ENCODE data around the gene LHX2.

Gene LHX2

DNA sequence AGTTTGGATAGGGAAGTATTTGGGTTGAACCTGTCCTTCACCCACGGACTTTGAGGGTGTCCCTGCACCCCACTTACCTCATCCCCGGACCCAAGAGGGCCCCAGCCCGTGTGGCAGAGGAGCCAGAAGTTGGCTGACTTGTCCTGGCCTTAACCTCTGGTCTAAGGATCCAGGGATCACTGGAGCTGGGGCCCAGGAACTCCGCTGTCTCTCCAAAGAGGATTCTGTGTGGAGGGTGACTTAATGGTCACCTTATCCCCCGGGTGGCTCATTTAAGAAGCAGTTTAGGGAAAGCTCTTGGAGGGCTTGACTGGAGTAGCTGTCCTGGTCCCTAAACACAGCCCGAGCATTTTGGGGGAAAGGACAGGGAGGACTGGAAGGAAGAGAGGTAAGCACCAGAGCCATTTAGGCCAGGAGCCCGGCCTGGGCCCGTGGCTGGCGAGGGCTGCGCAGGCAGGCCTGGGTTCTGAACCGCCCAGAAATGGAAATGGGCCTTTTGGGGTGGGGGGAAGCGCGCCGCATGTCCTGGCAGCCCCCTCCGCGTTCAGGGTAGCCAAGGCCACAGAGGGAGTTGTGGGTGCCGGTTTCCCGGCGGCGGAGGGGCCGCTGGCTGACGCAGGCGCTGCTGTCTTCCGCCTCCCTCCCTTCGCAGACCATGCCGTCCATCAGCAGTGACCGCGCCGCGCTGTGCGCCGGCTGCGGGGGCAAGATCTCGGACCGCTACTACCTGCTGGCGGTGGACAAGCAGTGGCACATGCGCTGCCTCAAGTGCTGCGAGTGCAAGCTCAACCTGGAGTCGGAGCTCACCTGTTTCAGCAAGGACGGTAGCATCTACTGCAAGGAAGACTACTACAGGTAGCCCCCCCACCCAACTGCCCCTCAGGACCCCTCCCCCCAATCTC is 2.0 kb downstream of the LHX2 start:
- no peak for DNase-seq (ENCODE audit: low read depth, low spot score)

DNA sequence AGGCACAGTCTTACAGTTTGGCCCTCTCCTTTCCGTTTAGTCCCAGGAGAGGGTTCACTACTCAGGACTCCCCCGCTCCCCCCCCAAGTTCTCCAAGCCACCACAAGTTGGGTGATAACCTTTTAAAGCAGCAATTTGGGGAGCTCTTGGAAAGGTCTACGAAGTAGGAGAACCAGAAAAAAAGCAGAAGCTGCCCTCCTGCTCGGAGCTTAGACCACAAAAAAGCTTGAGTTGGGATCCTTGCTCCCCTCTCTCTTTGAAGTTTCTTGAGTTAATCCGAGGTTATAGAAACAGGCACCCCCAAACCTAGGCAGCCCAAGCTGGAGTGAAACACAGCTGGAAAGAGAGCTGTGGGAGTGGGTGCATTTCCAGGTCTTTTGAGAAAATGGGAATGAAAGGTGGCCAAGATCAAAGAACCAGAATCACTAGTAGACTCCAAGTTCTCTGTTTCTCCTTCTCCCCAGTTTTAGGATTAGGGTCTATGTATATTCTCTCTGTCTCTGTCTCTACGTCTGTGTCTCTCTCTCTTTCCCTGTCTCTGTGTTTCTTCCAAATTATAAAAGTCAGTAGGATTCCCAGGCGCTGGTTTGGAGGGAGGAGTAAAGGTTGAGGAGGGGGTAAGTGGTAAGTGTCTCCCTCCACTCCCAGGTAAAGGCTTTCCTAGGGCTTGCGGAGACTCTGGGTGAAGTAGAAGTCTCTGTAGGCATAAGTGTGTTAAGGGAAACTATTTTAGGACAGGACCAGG is 2.8 kb downstream of the LHX2 start:
- no peak for DNase-seq (ENCODE audit: low read depth, low spot score)

DNA sequence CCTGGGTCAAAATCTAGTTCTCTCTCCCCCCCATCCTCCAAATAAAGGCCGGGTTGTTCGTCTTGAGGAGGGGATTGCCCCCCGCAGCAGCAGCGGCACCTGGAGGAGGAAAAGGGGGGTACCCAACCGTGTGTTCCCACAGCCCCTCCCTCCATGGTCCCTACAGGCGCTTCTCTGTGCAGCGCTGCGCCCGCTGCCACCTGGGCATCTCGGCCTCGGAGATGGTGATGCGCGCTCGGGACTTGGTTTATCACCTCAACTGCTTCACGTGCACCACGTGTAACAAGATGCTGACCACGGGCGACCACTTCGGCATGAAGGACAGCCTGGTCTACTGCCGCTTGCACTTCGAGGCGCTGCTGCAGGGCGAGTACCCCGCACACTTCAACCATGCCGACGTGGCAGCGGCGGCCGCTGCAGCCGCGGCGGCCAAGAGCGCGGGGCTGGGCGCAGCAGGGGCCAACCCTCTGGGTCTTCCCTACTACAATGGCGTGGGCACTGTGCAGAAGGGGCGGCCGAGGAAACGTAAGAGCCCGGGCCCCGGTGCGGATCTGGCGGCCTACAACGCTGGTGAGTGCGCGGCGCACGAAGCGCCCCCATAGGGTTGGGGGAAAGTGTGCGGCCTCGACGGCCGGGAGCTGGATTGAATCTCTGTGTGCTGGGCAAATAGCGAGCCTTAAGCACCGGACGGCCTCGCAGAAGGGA is 3.5 kb downstream of the LHX2 start:
- no peak for DNase-seq (ENCODE audit: low read depth, low spot score)

DNA sequence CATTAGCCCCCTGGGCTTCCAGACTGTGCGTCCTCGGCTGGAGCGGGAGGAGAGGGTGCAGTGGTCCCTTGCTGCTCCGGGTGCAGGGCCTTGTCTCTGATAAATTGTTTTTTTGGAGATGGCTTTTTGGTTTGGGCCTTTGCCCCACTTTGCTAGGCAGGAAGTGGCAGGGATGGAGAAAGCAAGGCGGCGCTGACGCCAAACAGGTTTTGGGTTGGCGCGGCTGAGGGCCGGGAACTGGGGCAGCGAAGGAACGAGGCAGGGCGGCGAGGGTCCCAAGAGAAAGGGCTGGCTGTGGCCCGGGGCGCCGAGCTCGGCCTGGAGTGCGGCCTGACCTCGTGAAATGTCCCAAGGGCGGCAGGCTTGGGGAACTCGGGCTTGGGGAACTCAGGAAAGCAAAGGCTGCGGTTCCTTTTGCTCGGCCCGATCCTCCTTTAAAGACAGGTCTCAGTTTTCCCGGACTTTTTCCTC is 4.1 kb downstream of the LHX2 start:
- no peak for DNase-seq (ENCODE audit: low read depth, low spot score)

DNA sequence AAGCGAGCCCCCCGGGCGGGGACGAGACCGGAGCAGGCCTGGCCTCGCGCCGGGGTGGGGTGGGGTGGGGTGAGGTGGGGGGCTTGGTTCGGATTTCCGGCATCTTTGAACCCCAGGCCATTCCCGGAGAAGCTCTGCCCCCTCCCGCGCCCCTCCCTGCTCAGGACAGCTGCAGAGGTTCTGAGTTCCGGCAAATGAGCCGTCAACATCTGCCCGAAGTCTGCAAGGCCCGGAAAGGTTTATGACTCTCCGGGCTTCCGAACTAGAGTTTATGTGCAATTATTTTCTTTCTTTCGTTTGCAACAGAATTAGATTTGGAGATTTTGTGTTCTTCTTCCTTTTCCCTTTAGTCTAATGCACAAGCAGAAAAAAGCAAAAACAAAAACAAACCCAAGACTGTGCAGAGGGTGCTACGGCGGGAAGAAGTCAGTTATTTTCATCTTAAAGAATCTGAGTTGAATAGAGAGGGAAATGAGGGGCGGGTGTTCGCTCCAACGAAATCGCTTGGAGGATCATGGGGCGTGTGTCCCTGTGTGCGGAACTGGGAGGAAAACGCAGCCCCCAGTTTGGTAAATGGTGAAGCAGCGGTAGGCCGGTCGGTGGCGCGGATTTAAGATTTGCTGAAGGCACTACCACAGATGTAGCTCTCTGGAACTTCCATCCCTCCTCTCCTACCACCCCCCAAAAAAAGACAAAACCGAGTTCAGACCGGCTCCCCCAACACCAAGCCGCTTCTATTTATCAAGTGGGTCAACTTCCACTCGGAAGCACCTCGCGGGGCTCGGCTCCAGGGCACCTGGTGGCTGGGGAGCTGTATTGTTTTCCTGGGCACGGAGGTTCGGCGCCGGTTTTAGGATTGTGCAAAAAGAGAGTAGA is 4.8 kb downstream of the LHX2 start:
- DNase-seq (ENCODE audit: low read depth, low spot score): no peak

DNA sequence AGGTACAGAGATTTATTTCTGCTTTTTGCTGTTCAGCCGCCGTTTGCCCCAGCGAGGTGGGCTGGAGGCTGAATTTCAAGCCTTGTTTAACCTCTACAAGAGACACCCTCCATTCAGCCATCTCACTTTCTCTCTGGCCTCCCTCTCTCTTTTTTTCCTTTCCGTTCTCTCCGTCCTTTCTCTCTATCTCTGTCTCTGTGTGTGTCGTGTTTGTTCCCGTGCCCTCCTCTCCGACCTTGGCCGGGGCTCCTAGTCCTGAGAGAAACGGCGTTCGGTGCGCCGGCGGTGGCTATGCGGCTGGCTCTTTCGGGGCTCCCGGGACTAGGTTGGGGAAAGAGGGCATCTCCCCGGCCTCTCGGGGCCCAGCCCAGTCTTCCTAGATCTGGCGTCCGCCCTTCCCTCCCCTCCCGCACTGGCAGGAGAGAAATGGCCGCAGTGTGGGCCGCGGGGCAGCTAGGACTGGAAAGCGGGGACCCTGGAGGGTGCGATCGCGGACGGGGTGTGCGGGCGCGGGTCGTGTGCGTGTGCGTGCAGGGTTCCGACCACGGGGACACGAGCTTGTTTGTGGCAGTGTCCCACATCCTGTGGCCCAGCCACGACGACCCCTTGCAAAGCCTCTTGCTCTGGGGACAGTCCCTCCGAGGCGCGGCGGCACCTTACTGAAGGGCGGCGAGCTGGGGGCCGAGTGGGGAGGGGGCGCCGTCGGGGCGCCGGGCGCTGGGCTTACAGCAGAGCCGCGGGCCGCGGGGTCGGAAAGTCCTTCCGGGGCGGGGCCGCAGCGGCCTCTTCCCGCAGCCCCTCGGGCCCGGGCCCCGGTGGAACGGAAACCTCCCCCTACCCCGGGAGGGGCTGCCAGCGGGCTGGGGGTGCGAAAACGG is 5.7 kb downstream of the LHX2 start:
- DNase-seq (ENCODE audit: low read depth, low spot score): no peak

DNA sequence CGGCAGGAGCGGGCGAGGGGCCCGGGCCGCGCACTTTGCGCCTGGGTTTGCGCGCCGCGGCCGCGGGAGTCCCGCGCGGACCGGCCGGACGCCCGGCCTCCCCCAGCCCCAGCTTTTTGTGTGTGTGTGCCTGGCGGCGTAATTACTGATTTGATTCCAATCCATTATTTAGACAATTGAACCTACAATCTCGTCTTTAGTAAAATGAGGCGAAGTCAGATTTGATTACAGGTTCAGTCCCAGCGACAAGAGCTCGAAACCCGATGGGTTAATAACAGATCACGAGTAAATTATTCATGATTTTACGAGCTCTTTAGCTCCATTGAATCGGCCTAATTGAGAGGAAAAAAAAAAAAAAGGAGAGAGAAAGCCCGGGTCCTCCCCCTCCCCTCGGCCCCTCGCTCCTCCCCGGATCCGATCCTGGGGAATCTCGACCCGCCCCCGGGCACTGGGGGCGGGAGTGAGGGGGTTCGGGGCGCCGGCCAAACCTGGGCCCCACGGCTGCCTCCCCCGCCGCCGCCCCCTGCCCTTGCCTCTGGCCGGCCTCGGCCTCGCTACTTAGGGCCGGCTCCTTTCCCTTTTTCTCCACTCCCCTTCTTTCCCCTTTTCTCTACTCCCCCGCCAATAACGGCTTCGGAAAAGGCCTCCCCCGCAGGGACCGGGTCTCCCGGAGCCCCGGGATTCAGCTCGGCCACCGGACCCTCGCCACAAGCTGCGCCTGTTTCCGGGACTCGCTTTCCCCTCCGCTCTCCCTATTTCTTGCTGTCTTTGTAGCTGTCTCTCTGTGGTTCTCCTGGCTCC is 6.6 kb downstream of the LHX2 start:
- no peak for DNase-seq (ENCODE audit: low read depth, low spot score)

DNA sequence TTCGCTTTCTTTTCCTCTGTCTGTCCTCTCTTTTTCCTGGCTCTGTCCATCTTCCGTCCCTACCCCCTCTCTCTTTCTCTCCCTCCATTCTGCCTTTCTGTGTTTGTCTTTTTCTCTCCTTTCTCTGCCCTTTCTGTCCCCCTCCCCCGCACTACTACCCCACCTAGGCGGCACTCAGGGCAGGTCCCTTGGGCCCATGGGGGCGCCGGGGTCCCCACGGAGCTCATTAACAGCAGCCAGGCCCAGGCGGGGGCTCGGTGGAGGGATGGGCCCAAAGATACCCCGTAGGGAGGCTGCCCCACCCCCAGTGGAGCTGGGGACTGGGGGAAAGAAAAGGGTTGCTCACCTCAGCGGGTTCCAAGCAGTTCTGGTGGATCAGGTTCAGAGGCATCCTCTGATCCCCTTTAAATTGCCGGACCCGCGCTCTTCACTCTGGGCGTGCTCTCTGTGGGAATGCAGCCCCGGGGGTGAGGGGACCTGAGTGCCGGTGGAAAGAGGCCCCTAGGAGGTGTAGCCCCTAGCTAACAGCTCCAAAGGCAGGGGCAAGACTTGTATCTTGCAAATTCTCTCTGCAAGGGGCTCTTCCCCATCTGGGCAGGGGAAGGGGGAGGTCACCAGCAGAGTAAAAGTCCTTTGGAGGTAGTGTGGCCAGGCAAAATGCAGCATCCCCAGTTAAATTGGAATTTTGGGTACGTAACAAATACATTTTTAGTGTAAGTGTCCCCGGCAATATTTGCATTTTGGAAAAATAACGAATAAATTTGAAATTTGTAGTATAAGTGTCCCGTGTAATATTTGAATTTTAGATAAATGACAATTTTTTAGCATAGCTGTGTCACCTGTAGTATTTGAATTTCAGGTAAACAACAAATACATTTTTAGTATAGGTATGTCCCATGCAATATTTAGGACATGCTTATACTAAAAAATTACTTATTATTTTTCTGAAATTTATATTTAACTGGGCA is 7.4 kb downstream of the LHX2 start:
- DNase-seq (ENCODE audit: low read depth, low spot score): no peak

DNA sequence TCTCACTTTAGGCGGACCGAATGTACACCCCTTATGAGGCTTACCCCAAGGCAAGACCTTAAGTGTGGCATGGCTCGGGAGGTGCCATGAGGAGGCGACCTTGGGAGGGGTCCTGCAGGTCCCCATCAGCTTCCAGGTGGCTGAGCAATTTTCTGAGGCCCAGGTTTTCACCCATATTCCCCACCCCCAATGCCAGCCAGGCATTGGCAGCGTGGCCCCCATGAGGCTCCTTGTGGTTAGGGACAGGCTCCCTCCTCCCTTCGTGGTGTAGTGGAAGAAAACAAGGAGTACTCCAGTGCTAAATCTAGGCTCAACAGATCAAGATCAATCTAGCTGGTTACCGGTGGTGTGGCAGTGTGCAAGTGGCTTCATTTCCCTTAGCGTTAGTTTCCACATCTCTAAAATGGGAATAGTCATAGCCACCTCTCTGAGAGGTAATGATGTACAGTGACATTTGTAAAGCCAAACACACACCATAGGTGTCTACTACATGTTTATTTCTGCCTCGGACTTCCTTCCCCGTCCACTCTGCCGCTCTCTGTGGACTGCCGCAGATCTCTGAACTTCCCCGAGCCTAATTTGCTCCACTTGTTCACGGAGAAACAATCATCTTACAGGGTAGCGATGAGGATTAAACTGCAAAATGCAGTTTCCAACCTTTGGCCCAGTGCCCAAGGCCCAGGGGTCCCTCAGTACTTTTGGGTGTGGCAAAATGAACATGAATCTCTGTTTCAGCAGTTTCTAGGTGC is 8.4 kb downstream of the LHX2 start:
- no peak for DNase-seq (ENCODE audit: low read depth, low spot score)

DNA sequence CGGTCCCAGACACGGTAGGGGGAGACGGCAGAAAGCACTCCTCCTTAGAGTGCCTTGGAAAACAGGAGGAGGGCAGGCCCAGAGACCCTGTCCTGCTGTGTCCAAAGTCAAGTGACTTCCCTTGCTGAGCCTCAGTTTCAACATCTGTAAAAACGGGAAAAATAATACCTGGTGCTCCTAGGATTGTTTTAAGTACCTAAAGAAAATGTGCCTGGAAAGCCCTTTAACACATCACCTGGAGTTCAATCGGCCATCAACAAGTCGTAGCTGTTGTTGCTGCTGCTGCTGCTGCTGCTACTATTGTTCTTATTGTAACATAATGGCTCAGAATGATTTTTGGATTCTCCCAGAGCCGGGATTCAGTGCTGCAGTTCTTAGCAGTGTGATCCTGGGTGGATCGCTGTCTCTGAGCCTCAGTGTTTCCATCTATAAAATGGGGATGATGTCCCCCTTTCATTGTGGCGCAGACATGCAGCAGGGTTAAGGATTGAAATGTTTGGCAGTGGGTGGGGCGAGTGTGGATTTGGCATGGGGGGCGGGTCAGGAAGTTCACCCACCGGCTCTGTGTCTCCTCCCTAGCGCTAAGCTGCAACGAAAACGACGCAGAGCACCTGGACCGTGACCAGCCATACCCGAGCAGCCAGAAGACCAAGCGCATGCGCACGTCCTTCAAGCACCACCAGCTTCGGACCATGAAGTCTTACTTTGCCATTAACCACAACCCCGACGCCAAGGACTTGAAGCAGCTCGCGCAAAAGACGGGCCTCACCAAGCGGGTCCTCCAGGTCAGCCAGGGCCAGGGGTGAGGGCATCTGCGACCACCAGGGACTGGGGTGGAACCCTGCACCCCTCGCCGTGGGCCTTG is 9.2 kb downstream of the LHX2 start:
- DNase-seq (ENCODE audit: low read depth, low spot score): no peak

DNA sequence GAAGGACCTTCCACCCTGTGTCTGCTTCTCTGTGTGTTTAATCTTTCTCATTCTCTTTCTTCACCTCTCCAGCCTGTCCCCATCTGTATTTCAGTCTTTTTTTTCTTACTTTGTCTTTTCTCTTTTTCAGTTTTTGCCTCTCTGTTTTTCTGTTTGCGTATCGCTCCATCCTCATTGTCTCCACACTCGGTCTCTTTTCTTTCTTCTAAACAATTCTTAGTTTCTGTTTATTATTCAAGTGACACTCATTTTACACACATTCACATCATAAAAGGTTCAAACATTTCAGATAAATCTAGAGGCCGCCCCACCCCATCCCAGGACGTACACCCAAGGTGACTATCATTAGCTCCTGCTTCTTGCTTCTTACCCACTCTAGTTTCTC is 9.8 kb downstream of the LHX2 start:
- DNase-seq (ENCODE audit: low read depth, low spot score): no peak

DNA sequence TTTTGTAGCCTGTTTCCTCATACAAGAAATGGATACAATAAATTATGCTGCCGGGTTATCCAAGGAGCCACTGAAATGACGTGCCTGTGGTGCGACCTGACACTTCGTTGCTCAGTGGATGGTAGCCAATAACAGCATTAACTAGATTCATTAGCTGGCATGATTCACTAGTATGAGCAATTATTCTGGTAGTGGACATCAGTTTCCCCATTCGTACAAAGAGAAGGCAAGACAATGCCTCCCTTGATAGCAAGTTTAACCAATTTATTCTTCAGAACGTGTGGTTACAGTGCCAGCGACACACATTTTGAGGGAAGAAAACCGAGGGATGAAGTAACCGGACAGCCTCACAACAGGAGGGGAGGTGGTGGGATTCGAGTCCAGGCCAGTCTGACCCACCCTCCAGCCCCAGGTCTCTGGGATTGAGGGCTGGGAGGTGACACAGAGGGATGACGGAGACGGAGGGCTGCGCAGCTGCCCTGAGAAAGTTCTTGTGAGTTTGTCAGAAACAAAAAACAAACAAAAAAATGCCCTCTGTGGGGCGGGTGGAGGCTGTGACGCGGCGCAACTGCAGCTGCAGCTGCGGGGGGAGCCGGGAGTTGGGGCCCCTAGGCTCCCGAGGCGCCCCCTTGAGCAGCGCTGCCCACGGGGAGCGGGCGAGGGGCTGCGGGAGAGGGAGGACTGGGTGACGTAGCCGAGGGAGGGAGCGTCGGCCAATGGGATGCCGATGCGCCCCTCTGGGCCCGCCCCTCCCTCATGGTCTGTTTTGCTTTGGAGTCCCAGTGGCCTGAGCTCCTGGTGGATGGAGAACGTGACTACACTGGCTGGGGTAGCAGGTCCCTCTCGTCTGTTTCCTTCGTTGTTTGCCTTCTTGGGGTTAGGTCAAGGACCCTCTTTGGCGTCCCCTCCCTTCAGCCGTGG is 10.9 kb downstream of the LHX2 start:
- no peak for DNase-seq (ENCODE audit: low read depth, low spot score)

DNA sequence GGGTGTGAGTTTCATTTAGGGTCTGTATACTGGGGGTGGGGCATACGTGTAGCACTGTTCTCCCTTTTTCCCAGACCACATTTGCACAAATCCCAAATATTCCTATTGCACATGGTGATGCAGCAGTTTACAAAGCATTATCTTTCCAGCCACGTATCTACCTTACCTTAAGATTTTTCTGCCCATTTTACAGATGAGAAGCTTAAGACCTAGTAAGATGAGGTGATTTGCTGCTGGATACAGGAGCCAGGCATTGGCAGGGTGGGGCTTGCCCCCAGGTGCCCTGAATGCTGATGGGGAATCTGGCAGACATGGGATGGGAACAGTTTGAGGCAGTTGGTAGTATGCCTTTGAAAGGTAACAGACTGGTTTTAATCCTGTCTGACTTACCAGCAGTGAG is 12.5 kb downstream of the LHX2 start:
- no peak for DNase-seq (ENCODE audit: low read depth, low spot score)

DNA sequence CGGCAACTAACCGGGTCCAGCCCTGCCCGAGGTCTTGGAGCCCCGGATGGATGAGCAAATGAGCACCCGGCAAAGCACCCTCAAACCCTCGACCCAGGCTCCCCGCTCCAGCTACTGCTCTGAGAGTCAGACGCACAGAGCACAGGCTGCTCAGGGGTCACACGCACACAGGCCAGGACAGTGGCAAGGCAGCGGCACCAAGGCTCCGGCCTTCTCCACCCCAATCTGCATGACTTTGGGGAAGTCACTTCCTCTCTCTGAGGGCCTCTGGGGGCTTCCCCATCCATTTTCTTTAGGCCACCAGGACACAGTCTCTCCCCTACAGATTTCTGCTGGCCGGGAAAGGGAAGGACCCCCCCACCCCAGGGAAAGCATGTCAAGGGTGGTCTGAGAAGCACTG is 18.0 kb downstream of the LHX2 start:
- no peak for DNase-seq (ENCODE audit: low read depth, low spot score)

DNA sequence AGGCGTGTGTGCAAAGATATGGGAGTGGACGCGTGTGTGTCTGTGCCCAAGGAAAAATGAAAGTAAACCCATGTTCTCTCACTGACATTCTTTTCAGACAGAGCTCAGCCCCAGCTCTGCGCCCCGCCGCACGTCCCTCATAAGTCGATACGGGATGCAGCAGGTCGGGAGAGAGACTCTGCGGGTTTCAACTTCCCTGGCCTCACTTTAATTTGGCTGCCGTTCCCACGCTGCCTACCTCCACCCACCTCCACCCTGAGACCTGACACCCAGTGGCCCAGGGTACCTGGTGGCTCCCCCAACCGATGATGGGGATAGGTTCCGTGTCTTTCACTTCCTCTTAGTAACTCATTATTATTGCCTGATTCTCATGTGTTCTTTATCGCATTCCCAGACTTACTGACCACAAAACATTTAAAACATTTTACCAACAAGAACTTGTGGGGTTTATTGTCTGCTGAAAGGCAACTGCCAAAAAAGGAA is 19.4 kb downstream of the LHX2 start:
- no peak for DNase-seq (ENCODE audit: low read depth, low spot score)

Data from activated naive CD8-positive, alpha-beta T cell treated with anti-CD3 and anti-CD28 coated beads, Interleukin-2, amount 50 U/mL, for 16 hours (primary cell).